ENCODE data around the gene DCK. TPM values are rescaled to one million over a fixed set of nuclear protein-coding genes. Genes with fewer than 3 reads are reported as not detected.

Gene DCK
- total and polyA plus RNA-seq, 2 of the 4 experiments (the other 2 are of a cell fraction) = 7.0 to 8.9 TPM

DNA sequence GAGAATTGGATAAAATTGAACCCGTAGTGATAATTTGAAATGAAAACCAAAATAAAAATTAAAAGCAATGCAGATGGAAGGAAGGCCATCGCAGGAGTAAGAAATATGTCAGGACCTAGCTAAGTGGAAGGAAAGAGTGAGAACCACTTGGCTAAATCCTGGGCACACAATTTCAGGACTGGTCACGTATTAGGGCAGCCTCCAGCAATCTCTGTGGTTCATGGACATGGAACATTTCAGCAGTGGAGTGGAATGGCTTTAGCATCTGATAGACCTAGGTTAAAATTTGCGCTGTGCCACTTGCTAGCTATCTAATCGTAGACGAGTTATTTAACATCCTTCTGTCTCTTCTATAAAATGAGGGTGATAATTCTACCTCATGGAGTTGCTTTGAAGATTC, 71.1 kb downstream of the DCK start:
- Histone ChIP-seq H3K36me3 (ENCODE audit: control insufficient read depth, insufficient read depth, low read length) (no peaks in the 10 kb centered on the region), H3K27ac (ENCODE audit: insufficient read depth, low read length) (no peak overlapping the region), H4K20me1 (ENCODE audit: insufficient read depth, low read length) (no peaks in the 10 kb centered on the region), H3K9me3 (ENCODE audit: control insufficient read depth, insufficient read depth, low read length) (no peaks in the 10 kb centered on the region), H3K4me3 (ENCODE audit: insufficient read depth, low read depth, low read length) (no peak overlapping the region), H3K27me3 (ENCODE audit: control insufficient read depth, insufficient read depth, low read length) (no peaks in the 10 kb centered on the region), H3K14ac (replicated peaks; ENCODE audit: low read depth, low read length) (no peak overlapping the region), H2AK9ac (replicated peaks; ENCODE audit: low read depth, low read length, poor library complexity) (no peak overlapping the region), H2AK5ac (ENCODE audit: low read depth, low read length) (no peak overlapping the region), H3K4me1 (ENCODE audit: control insufficient read depth, insufficient read depth, low read length) (no peaks in the 10 kb centered on the region), H3K4ac (ENCODE audit: low read depth, low read length) (no peak overlapping the region), H2BK5ac (ENCODE audit: low read depth, low read length, poor library complexity, severe bottlenecking) (no peak overlapping the region), H3K9ac (ENCODE audit: low read depth, low read length) (no peak overlapping the region), H2BK15ac (ENCODE audit: low read depth, low read length) (no peak overlapping the region), H2BK120ac (ENCODE audit: low read depth, low read length) (no peak overlapping the region), H3K4me2 (ENCODE audit: low read depth, low read length) (no peak overlapping the region), H4K91ac (ENCODE audit: insufficient read depth, low read depth, low read length) (no peak overlapping the region), H2BK20ac (ENCODE audit: low read depth, low read length) (no peak overlapping the region), H3K79me1 (ENCODE audit: low read depth in 1 of 2, low read length in 2 of 2) (no peaks in the 10 kb centered on the region), H4K8ac (ENCODE audit: low read depth in 2 of 2, low read length in 2 of 2) (no peak overlapping the region), H3K18ac (ENCODE audit: low read depth, low read length) (no peak overlapping the region), H3K23ac (ENCODE audit: low read depth, low read length) (no peak overlapping the region), H4K5ac (ENCODE audit: low read depth, low read length) (no peak overlapping the region), H3K9me1 (ENCODE audit: insufficient read depth, low read length) (no peaks in the 10 kb centered on the region), H3K56ac (ENCODE audit: extremely low read depth, insufficient read depth, low read length) (no peak overlapping the region), H2AFZ (replicated peaks; ENCODE audit: low read length, poor library complexity) (no peak overlapping the region)
- DNase-seq = no peak
- no peak for TF ChIP-seq CEBPB (IDR thresholded peaks at IDR 0.05; ENCODE audit: low read depth, low read length)
- TF ChIP-seq MAZ (IDR thresholded peaks at IDR 0.05; ENCODE audit: borderline replicate concordance, low read depth, low read length) = no peak
- ATAC-seq (ENCODE audit: low read depth) = no peak
- no TSS peak for BruUV-seq (replicated peaks)
- POLR2A ChIA-PET (ENCODE audit: unreplicated experiment) = no interaction called here
- intact Hi-C loops (cut with micrococcal nuclease) (no loop called here), dilution Hi-C loops (cut with HindIII; ENCODE audit: low sequenced_read_pairs, unreplicated experiment) (no loop called here), in situ Hi-C loops (cut with MboI; ENCODE audit: low sequenced_read_pairs) (no loop called here)
- CTCF ChIA-PET = no interaction called here
- 100% methylated on average over 1 of the region's 6 CpGs; no CpG with 5 or more reads in 1 of the 2 experiments for WGBS, 2 experiments (ENCODE audit: extremely low coverage in 2 of 2, insufficient read length in 1 of 2)
